GM18517 (cell line): ENCODE results near the gene TNP1.

Experiments used
- ATAC-seq: cut with Tn5 transposase; IDR thresholded peaks from one replicate; pipeline ENCODE4 v1.9.1; 2021; ENCODE audit warnings: mild to moderate bottlenecking, moderate library complexity; ENCODE audit not compliant: unreplicated experiment

TNP1 gene

GRCh38 chr2:216845426-216845825 lies 14.4 kb downstream of the TNP1 start:
- no peak for ATAC-seq

- ATAC-seq, result no peak
These were observed 17.2 kb downstream of the TNP1 start for GRCh38 chr2:216842636-216843035.

- ATAC-seq, result no peak
These were observed 20.2 kb downstream of the TNP1 start for GRCh38 chr2:216839688-216840087.

- ATAC-seq, result no peak
These were observed 21.7 kb downstream of the TNP1 start for GRCh38 chr2:216838151-216838550.

- no peak for ATAC-seq
These were observed 22.1 kb downstream of the TNP1 start for GRCh38 chr2:216837740-216838139.

- no peak for ATAC-seq
These were observed 26.8 kb downstream of the TNP1 start for GRCh38 chr2:216833061-216833460.

- ATAC-seq, result no peak
These were observed 29.5 kb downstream of the TNP1 start for GRCh38 chr2:216830346-216830745.

DNA sequence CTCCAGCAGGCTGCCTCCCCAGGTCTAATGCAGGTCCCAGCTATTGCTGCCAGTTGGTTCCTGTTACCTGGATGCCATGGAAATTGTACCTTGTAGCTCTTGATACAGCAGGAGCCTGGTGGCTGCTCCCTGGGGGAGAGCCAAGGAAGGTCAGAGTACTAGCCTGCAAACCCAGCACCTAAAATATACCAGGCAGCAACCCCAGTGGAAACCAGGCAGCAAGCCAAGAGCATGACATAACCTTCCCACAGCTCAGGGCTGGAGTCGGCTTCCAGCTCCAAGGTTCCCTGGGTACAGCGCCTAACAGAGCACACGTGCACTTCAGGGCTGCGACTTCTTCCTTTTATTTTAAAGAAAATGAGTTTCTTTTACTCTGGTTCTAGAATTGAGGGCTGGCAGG lies 30.3 kb downstream of the TNP1 start:
- ATAC-seq, result no peak

GRCh38 chr2:216827073-216827720 lies 32.7 kb downstream of the TNP1 start:
- ATAC-seq, result no peak

GRCh38 chr2:216822470-216822869 lies 37.4 kb downstream of the TNP1 start:
- no peak for ATAC-seq

- ATAC-seq, result no peak
These were observed 39.2 kb downstream of the TNP1 start for GRCh38 chr2:216820709-216821108.

DNA sequence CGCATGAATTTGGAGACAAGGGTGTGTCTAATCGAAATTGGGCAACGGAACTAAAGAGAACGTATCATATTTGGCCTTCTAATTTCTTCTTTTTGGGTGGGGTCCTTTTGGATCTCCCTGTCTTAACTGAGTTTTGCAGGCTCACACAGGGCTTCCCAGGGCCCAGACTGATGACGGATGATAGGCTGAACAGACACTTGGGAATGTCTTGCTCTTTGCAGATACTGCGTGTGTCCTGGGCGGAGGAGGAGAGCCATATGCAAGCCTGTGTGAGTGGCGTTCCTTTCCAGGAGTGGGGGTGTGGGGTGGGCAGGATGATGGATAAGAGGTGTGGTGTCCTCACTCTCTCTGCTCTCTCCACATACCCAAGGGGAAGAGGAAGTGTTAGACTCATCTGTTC lies 40.1 kb downstream of the TNP1 start:
- ATAC-seq, result no peak

DNA sequence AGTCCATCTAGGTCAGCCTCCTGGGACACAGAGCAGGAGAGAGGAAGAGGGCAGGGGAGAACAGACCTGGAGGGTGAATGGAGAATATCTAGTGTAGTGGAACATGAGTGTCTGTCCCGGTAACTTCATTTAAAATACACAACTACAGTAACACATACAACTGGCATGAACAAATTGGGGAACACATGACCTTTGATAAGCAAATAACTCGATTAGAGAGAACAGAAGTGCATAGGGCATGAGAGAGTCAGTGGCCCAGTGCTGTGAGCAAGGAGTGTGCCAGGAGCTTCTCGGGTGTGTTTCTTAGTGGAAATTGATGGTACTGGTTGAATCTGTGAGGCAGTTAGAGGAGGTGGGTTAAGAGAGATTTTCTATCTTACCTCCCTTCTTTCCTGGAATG lies 40.8 kb downstream of the TNP1 start:
- no peak for ATAC-seq

GRCh38 chr2:216810399-216811160 lies 49.3 kb downstream of the TNP1 start:
- ATAC-seq, result no peak
